ENCODE data around the gene MEGF6.

DNA sequence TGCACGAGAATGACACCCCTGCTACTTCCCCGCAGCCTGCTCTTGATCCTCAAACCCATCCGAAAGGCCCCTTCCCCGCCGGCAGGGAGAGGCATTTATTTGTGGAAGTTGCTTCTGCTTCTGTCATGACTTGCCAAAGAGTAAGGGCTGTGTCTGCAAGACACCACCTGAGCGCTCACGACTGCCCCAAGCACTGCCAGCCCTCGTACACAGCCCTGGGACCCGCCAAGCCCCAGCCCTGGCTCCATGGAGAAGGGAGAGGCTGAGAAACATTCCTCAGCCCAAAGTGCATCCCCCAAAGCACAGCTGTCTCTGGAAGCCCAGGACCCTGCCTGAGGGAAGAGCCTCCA is 7.2 kb upstream of the MEGF6 start:
- TF ChIP-seq, protein P1, sequence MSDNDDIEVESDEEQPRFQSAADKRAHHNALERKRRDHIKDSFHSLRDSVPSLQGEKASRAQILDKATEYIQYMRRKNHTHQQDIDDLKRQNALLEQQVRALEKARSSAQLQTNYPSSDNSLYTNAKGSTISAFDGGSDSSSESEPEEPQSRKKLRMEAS (IDR thresholded peaks at IDR 0.05), result no peak
- no peak for TF ChIP-seq SUZ12 (IDR thresholded peaks at IDR 0.05; ENCODE audit: low read length)
- TF ChIP-seq, protein P2, sequence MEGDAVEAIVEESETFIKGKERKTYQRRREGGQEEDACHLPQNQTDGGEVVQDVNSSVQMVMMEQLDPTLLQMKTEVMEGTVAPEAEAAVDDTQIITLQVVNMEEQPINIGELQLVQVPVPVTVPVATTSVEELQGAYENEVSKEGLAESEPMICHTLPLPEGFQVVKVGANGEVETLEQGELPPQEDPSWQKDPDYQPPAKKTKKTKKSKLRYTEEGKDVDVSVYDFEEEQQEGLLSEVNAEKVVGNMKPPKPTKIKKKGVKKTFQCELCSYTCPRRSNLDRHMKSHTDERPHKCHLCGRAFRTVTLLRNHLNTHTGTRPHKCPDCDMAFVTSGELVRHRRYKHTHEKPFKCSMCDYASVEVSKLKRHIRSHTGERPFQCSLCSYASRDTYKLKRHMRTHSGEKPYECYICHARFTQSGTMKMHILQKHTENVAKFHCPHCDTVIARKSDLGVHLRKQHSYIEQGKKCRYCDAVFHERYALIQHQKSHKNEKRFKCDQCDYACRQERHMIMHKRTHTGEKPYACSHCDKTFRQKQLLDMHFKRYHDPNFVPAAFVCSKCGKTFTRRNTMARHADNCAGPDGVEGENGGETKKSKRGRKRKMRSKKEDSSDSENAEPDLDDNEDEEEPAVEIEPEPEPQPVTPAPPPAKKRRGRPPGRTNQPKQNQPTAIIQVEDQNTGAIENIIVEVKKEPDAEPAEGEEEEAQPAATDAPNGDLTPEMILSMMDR (IDR thresholded peaks at IDR 0.05; ENCODE audit: control extremely low read depth in 1 of 3, insufficient read depth in 1 of 3, low read depth in 1 of 3, low read length in 3 of 3), result no peak
- no peak for TF ChIP-seq CBX5 (IDR thresholded peaks at IDR 0.05; ENCODE audit: low read depth, low read length)
- no peak for TF ChIP-seq POLR2AphosphoS5 (IDR thresholded peaks at IDR 0.05; ENCODE audit: low read depth, low read length)
- TF ChIP-seq POLR2A (IDR thresholded peaks at IDR 0.05; ENCODE audit: control extremely low read depth in 1 of 2, low read depth in 2 of 2, low read length in 2 of 2), result no peak
- TF ChIP-seq NRF1 (IDR thresholded peaks at IDR 0.05; ENCODE audit: low read depth, low read length), result no peak
- no peak for TF ChIP-seq RAD21 (IDR thresholded peaks at IDR 0.05 in 1 of 2, conservative IDR thresholded peaks at IDR 0.05 in 1 of 2; ENCODE audit: low read depth in 2 of 2, low read length in 2 of 2)
- TF ChIP-seq RXRA (IDR thresholded peaks at IDR 0.05; ENCODE audit: insufficient read depth, low read depth, low read length), result no peak
- TF ChIP-seq FOSL1 (IDR thresholded peaks at IDR 0.05; ENCODE audit: insufficient read depth, low read depth, low read length), result no peak
- TF ChIP-seq ZNF274 (IDR thresholded peaks at IDR 0.05; ENCODE audit: borderline replicate concordance, extremely low read depth, low read length), result no peak
- TF ChIP-seq YY1 (IDR thresholded peaks at IDR 0.05; ENCODE audit: low read depth, low read length), result no peak
- no peak for TF ChIP-seq TAF7 (optimal IDR thresholded peaks at IDR 0.05; ENCODE audit: borderline replicate concordance, low read depth, low read length)

All from H1 (cell line).